DLD1 (cell line): ENCODE results near the gene MFSD6.

Experiments used
- in situ Hi-C: cut with HindIII; loops from 2 replicates; pipeline ENCODE4 v1.10.0; 2017; ENCODE audit warnings: low sequenced_read_pairs

The MFSD6 gene

DNA sequence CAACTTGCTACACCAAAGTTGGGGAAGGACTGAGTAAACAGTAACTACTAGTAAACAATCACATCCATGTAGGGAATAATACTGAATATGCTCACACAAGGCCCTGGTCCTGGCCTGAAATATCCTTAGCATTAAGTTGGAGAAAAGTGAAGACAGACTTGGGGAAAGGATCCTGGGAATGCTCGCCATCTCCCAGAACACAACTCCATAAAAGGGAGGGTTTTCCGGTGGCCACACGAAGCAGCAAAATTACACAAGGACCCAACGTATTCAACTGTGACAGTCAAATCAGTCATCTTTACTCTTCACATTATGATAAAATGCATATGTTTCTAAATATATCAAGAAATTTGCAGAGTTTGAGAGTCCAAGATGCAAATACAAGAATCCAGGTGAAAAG is 119.1 kb downstream of the MFSD6 start:
- in situ Hi-C loops, result no loop called here

DNA sequence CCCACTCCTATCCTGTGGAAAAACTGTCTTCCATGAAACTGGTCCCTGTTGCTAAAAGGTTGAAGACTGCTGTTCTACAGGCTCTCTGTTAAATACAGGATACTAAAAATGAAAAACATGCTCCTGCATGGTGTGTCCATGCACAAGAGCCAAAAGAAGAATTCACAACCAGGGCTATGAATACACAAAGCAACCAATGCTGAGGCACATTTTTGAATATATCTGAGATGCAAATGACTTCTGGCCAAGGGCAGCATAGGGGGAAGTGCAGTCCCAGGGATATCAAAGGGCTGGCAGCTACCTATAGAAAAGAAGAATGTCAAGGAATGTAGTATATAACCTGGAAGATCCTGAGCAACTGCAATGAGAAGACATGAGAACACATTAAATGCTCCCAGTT is 119.8 kb downstream of the MFSD6 start:
- in situ Hi-C loops, result no loop called here

DNA sequence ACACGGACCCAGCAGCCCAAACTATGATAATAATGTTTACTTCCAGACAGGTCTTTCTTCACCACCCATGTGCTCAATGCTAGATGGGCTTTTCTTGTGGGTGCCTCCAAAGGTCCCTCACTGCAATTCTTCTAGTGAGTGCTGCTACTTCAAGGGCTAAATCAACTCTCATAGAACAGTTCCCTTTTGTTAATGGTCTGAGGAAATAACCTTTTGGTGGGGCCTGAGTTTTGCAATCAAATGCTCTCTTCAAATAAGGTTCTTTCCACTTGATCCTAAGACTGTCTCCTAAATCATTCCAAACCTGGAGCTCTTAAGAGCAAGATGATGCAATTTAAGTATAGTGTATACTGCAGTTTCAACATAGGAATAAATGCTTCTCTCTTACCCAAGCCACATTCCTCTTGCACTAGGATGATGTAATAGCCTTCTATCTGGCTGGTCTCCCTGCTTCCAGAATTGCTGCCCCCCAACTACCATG is 120.4 kb downstream of the MFSD6 start:
- in situ Hi-C loops, result no loop called here

DNA sequence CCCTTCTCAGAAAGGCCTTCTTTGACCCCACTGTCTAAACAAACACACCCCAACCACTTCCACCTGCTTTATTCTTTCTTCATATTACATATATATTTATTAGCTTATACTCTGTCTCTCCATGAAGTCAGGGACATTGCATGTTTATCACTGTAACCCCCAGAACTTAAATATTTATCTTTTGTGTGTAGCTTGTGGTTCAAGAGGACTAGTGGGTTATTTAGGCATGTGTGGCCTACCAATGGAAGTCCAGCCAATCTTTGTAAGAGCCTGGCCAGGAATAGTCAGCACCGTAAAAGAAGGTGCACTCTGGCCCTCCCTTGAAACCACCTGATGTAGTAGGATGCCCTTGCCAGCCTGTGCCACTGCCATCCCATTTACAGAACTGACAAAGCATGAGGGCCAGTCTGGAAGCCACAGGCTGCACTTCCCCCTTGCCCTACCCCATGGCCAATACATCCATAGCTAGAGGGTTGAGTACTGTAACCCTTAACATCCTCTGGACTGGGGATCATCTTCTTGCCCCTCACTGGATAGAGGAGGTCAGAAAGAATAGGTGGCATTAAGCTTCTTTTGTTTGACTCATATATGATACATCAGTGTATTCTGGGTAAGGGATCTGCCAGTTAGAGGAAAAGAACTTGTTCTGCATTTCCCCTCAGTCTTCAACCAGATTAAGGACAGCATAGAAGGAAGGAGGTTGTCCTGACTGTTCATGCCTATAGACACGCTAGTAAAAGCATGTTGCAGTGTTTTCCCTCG is 121.5 kb downstream of the MFSD6 start:
- in situ Hi-C loops, result no loop called here

DNA sequence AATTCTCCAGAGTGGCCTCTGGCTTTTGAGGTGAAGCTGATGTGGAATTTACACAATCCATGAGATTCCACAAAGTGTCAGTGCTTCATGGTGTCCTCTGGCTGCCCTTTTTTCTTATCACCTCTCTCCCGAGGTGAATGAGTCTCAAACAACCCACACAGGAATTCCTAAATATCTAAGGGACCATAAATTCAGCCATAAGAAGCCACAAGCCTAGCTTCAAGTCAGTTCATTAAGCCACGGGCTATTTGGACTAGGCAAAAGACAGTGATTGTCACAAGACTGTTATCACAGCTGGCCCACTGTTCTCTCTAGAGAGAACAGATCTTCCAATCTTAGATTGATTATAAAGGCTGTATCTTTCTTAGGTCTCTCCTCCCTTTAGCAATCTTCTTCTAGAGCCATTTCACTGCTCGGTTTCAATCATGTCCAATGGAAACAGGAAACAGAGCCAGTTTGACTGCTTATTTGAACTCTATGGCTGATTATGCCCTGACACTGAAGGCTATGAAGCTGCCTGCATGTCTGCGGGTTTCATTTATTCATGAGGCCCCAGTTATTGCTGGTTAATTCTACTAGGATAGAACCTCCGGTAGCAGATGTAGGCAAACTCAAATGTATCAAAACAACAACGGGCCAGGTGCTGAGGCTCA is 122.2 kb downstream of the MFSD6 start:
- in situ Hi-C loops, result no loop called here

DNA sequence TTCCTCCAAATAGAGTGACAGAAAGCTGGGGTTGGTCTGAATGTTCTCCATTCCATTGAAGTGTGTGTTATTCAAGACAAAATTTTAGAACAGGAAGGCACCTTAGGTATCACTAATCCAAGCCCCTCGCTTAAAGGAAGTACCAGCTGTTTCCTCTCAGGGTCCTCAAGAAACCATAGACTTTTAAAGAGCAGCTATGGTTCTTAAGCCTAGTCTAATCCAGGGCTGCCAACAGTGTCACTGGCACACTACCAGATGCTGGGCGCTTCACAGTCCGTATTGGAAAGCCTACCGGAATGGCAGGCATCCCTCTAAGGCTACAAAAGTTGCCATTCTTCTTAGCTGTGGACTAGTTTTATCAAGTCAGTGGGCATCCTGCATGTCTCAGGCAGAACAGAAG is 124.4 kb downstream of the MFSD6 start:
- in situ Hi-C loops, result no loop called here

DNA sequence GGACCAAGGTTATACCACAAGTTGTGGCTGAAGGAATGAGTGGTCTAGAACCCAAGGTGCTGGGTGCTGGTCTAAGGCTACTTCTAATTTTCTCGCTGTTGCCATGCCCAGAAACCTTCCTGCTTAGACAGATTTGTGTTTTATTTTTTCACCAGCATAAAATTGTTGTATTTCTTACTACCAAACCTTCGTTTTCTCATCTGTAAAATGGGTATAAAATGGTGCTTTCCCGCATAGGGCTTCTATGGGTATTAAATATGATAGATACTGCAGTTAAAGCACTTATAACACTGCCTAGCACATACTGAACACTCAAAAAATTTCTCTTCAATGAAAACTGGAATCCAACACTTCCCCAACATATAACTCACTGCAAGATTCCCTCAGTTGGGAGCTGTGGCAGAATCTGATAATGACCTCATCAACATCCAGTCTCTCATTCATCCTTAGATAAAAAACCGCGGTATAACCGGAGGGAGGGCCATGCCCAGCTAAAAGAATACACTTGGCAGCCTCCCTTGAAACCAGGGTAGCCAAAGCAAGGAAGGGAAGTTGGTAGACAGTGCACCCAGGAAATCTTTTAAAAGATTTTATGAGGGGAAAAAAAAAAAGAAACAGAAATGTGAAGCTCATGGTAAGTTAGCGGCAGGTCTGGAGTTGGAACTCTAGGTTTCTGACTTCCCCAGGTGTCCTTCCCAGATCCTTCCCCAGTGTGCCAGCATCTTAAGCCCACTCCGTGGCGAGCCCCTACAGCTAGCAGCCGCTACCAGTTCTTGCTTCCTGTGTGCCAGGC is 125.2 kb downstream of the MFSD6 start:
- in situ Hi-C loops, result no loop called here

DNA sequence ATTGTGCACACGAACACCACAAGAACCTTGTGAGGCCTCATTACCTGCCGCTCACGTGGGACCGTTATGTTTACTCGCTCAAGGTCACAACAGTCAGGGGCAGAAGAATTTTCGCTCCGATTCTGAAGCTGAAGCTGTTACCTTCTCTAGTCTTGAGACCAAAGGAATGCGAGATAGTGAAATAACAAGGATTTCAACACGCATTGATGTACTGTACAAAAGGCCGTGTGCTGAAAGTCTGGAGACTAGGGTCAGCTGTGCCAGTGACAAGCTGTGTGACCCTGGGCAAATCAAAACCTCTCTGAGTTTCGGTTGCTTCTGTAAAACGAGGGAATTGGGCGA is 125.8 kb downstream of the MFSD6 start:
- in situ Hi-C loops, result no loop called here

DNA sequence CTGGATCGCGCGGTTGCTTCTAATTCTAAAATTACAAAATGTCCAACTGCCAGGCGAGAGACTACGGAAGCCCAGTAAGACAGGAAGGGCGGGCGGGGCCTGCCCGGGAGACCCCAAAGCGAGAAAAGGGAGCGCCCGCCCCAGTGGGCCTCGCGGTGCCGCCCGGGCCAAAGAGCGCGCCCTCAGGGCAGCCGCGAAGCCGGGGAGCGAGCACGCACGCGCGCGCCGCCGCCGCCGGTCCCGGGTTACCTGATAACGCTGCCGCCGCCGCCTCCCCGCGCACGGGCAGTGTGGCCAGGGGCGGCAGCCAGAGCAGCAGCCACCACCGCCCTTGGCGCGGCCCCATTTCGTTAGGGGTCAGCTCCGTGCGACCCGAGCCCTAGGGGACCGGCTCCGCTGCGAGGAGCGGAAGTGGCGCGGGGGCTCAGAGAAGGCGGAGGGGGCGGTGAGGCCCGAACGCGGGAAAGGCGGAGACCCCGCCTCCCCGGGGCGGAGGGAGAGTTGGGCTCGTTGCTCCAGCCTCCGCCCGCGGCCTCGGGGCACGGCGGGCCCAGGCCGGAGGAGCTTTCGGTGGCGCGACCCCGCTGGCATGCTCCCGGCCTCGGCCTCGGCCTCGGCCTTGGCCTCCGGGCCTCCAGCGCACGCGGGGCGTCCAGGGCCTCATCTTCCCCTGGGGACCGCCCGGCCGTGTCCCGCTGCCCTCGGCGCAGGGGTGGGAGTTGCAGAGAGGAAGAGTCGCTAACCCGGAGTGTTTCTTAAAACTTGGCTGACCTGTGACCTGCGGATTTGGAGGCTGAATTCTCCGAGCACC is 126.4 kb downstream of the MFSD6 start, which contains the start of gene NEMP2:
Gene NEMP2 (minus strand): TSS at position 413 of the 811 bp plus-strand sequence. CDS start 67 bp downstream, at position 346.
- in situ Hi-C loops, result no loop called here

DNA sequence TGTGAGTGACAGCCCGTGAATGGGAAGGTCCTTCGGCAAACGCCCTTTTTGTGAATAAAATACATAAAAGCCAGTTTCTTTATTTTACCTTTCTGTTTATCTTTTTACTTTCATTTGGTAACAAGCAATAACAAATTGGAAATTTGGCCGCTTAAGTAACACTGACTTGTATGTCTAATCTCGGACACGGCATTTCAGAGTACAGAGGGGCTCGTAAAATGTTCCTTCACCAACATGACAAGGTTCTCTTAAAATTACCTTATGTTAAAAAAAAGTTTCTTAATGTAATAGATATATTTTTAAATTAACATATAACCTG is 126.9 kb downstream of the MFSD6 start:
- in situ Hi-C loops, result no loop called here

DNA sequence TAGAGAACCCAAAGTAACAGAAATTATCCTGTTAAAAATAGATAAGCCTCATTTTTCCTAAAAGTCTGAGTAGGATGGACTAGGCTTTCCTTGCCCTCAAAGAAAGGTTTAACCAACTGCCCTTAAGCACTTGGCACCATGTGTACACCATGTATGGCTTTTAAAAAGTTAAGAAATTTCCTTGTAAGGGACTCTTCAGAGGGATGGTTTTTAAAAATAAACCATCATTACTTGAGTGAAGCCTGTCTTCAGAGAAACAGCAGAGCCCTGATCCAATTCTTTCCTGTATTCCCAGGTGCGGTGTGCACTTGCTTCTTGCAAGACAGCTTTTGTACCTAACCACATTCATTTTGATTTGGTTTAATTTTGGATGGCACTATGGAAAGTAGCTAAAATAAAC is 127.4 kb downstream of the MFSD6 start:
- in situ Hi-C loops, result no loop called here

DNA sequence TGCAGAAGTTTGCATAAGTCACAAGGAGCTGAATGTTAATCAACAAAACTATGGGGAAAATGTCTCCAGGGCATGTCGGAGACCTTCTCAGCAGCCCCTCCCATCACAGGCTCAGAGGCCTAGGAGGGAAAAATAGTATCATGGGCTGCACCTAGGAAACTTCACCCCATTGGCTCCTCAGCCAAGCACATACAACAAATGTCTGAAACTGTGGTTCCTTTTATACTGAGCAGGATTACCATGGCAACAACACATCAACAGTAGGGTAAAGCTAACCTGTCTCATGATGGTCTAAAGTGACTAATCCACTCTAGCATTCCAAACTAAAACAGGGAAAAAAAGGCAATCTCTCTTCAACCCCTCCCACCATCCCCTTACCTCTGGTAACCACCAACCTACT is 129.6 kb downstream of the MFSD6 start:
- in situ Hi-C loops, result no loop called here

DNA sequence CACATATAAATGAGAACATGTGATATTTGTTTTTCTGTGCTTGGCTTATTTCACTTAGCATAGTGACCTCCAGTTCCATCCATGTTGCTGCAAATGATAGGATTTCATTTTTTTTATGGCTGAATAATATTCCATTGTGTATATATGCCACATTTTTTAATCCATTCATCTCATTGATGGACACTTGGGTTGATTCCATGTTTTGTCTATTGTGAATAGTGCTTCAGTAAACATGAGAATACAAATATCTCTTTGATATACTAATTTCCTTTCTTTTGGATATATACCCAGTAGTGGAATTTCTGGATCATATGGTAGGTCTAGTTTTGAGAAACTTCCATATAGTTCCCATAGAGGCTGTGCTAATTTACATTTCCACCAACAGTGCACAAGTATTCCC is 130.0 kb downstream of the MFSD6 start:
- in situ Hi-C loops, result no loop called here

DNA sequence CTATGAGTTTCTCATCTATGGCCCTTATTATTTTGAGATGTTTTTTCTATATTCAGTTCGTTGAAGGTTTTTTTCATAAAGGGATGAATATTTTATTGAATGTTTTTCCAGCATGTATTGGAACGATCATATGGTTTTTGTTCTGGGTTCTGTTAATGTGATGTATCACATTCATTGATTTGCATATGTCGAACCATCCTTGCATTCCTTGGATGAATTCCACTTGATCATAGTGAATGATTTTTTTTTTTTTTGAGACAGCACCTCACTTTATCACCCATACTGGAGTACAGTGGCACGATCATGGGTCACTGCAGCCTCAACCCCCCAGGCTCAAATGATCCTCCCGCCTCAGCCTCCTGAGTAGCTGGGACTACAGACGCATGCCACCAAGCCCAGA is 131.9 kb downstream of the MFSD6 start:
- in situ Hi-C loops, result no loop called here

DNA sequence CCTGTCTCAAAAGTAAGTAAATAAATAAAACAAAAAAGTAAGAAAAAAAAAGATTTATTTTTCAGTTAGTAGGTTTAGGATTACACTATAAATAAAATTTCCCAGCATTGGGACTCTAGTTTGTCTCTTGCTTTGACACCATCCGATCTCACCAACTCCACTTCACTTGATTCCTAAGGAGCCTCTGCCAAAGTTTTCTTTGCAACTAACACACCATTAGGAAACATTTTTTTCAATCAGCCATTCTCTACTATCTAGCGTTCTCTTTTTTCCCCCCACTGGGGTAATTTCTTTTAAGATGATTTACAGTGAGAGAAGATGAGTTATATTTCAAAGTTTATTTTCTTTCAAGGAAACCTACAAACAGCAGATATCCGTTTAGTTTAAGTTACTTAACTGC is 136.9 kb downstream of the MFSD6 start:
- in situ Hi-C loops, result no loop called here

DNA sequence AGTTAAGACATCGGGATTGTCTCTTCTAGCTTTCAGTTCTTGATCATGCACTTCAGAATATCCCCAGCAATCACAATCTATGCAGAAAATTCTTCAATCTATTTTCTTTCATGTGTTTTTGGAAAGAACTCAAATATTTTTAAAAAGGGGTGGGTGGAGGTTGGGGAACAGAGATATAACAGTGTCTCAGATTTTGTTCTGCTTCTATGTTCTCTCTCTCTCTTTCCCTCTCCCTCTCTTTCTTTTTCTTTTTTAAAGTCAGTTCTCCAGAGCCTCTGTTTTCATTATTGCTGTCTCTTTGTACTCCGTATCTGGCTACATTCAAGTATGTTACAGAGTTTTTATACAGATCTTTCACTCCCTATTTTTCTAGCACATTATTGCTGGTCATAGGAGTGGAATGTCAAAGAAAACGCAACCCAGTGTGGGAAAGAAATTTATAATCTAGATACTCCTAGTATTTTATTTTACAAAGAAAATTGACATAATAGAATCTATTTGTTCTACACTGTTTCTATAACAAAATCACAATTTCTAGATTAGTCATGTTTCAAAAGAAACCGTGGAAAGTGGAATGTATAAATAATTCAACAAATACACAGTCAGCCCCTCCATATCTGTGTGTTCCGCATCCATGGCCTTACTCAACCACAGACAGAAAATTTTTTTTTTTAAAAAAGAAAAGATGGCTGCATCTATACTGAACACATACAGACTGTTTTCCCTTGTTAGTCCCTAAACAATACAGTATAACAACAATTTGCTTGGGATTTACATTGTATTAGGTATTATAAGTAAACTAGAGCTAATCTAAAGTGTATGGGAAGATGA is 137.6 kb downstream of the MFSD6 start:
- in situ Hi-C loops, result no loop called here

DNA sequence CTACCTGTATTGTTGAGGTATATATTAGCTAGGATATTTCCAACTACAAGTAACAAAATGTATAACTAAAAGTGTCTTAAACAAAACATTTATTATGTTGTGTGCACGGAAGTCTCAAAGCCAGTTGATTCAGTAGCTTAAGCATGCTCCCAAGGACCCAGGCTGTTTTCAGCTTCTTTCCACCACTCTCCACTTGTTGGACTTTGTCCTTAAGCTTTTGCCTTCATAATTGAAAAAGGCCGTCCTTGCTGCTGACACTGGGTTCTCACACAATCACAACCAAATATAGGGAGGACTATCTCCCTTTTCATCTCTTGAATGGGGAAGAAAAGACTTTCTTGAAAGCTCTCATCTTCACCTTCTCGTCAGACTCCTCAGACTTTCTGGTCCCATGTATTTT is 138.6 kb downstream of the MFSD6 start:
- in situ Hi-C loops, result no loop called here

DNA sequence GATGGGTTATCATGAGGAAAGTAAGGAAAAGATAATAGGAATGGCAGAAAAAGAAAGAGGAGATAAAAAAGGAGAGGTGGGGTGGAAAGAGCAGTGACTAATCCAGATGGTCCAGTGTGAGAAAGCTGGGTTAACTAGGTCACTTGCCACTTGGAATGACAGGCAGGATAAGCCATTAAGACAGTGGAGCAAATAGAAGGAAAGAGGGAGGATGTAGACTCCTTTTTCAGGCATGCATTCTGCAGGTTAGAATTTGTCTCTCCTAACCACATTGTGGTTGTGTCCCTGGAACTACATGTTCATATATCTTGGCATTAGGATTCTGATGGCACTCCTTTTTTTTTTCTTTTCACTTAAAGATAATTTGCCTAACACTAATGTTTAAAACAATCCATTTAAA is 139.7 kb downstream of the MFSD6 start:
- in situ Hi-C loops, result no loop called here

DNA sequence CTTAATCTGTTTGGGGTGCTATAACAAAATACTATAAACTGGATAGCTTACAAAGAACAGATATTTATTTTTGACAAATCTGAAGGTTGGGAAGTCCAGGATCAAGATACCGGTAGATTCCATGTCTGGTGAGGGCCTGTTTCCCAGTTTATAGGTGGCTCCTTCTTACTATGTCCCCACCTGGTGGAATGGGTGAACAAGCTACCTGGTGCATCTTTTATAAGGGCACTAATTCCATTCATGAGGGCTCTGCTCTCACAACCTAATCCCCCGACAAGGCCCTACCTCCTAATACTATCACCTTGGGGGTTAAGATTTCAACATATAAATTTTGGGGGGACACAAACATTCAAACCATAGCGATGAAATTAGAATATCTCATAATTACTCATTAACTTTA is 142.0 kb downstream of the MFSD6 start:
- in situ Hi-C loops, result no loop called here
